GM21447 (cell line): ENCODE measurements around the gene PIK3CD.
A peak's percentile ranks its signal among the peaks of the same experiment; 100 is the strongest.
"Not testable (repeated sequence)": the region's sequence is repeated elsewhere in the genome, so short reads cannot be mapped to it uniquely, and the experiment has no call there.

Source experiments
- ATAC-seq: cut with Tn5 transposase; IDR thresholded peaks from one replicate; pipeline ENCODE4 v1.9.1; 2021; ENCODE audit not compliant: unreplicated experiment

PIK3CD gene

DNA sequence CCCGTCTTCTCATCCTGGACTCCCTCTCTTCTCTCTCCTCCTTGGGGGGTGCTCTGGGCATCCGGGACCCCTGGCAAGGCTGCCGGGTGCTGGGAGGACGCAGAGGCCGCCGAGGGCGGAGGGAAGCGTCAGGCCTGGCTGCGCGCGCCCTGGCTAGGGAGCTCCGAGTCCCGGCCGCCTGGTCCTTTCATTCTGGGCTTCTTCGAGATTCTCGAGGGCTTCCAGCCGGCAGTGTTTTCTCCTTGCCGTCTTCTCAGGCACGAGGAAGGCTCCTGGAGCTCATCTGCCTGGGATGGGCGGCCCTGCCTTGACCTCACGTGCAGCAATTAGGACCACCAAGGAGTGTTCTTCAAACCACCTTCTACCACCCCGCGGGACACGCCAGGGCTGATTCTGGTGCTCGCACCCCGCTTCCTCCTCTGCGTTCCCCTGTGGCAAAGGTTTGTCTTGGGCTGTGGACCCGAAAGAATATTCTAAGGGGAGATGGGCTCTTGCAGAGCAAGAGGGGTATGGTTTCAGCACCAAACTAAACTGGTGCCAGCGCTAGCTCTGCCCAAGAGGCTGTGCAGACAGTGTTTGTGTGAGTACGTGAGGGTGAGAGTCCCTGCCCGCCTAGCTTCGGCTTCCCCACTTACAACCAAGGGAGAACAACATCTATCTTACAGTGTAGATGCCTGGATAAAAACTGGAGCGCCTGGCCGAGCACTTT lies 36.5 kb downstream of the PIK3CD start:
- no peak for ATAC-seq

DNA sequence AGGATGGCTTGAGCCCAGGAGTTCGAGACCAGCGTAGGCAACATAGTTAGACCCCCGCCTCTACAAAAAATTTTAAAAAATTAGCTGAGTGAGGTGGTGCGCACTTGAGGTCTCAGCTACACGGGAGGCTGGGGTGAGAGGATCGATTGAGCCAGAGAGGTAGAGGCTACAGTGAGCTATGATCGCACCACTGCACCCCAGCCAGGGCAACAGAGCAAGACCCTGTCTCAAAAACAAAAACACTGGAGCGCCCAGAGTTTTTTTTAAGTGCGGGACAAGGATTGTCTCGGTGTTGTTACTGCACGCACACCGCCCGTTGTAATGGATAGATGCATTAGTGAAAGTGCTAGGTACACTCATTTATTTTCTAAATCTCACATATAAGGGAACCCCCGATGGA lies 37.1 kb downstream of the PIK3CD start:
- no peak for ATAC-seq

DNA sequence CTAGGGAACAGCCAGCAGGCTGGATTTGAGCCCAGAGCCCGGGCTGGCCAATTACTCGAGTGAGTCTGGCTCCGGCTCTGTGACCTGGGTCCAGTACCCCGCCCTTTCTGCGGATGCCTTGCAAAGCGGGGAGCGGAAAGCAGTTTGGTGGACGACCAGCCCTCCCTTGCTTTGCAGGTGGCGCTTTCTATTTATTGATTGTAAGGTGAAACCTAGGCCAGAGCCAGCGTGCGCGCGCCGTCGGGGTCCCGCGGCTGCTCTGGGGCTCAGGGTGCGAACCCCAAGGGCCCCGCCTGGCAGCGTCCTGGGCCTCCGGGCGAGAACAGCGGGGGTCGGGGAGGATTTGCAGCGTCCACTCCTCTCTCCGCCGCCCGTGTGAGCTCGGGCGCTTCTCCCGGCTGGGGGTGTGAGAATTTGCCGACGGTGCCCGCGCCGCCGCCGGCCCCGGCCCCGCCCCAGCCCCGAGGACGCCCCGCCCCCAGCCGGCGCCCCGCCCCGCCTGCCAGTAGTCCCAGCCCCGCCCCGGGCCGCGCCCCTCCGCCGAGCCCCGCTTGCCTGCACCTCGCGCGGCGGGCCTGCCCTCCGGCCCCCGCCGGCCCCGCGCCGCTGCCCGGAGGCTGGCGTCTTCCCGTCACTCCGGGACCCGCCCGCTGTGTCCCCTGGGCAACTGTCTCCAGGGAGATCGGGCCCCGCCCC lies 37.6 kb downstream of the PIK3CD start:
- peak; percentile 44 for ATAC-seq

DNA sequence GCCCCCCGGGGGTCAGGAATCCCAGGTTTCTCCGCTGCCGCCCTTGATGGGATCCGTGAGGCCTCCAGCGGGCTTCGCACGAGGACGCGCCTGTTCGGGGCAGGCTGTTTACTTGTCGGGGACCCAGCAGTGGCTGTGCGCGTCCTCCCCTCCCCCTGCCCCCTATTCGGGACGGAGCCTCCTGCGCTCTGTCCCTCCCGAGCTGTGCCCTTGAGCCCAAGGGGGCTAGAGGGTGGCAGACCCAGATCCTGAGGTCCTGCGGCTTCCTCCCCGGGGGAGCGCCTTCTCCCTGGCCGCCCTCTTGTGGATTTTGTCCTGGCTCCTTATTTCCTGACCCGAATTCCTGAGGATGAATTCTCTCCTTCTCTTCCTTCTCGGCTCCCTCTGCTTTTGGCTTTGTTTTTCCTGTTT lies 38.4 kb downstream of the PIK3CD start:
- no peak for ATAC-seq

DNA sequence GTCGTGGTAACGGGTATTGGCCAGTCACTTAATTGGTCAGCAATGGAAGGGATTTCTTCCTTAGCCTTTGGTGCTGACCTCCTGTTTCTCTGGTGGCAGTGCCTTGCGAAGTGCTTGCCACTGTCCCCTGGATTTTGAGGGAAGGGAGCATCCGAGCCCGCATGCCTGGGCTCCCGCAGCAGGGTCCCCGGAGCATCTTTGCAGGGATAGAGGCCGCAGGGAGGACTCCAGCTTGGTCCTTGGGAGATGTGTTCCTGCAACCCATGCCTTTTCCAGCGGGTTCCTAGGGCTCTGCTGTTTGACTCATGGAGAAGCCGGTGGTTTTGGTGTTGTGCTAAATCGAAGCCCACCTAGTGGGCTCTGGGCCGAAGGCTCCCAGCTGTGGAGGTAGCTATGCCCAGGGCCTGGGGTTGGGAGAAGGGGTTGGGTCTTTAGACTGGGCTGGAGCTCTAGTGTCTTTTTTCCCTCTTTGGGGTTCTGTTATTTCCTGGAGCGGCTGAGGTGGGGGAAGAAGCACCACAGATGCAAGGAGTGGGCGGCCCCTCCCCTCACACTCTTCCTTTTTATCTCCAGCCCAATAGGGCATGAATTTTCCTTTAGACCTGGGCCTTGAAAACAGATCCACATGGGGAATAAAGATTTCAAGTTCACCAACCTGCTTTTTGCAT lies 39.0 kb downstream of the PIK3CD start:
- no peak for ATAC-seq

DNA sequence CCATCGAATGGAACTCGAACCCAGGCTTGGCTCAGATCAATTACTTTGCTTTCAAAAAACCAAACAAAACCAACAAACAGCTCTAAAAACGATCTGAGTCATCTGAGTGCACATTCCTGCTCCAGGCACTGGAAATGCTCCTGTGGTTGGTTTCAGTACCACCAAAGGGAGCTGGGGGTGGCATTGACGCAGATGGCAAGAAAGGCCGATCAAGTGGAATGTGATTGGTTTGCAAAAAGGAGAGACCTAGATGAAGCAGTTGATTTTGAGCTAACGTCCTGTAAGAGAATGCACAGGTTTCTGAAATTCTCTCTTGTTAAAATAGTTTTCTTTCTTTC lies 39.5 kb downstream of the PIK3CD start:
- ATAC-seq: no peak

DNA sequence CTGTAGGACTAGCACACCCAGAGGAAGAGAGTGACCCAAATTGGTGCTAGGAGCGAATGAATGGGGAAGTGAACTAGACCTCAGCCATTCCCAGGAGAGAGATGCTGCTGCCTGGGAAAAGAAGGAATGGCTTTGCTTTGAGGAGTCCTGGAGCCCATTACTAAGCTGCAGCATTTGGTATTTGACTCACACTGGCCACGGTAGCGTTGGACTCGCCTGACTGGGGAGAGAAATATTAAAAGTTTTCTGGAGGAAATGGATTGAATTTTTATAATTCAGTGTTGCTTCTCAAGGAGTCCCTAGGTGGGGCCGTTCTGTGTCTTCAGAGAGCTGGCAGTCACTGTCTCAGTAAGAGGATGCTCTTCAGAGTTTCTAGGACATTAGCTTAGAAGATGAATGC lies 40.2 kb downstream of the PIK3CD start:
- no peak for ATAC-seq

DNA sequence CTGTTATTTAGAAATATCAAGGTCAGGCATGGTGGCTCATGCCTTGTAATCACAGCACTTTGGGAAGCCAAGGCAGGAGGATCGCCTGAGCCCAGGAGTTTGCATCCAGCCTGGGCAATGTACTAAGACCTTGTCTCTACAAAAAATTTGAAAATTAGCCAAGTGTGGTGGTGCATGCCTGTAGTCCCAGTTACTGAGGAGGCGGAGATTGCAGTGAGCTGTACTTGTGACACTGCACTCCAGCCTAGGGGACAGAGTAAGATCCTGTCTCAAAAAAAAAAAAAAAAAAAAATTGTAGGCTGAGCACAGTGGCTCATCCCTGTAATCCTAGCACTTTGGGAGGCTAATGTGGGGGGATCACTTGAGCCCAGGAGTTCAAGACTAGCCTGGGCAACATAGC lies 45.3 kb downstream of the PIK3CD start:
- ATAC-seq: no peak

DNA sequence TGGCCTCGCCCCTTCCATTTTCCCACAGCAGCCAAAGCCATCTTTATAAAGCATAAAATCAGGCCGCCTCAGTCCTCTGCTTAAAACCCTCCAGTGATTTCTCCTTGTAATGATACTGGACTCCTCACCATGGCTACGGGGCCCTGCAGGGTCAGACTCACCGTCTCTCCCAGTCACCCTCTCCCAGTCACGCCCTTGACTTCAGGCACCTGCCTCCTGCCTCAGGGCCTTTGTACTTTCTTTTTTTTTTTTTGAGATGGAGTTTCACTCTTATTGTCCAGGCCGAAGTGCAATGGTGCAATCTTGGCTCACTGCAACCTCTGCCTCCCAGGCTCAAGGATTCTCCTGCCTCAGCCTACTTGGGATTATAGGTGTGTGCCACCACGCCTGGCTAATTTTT lies 47.8 kb downstream of the PIK3CD start:
- ATAC-seq: no peak

DNA sequence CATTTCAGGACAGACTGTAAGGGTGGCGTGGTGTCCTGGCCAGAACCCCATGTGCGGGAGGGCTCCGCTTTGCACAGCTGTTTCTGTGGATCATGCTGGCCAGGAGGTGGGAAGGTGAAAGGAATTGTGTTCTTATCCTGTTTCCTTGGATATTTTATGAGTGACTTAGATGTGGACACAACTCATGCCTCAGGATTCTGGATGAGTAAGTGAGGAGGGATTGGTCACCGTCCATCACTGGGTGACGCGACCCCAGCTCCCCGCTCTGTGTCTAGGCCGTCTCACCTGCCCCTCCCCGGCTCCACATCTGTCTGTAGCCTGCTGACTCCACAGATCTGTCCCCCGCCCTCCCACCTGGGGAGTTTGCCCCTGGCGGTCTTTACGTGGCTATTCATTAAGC lies 48.8 kb downstream of the PIK3CD start:
- ATAC-seq: no peak

DNA sequence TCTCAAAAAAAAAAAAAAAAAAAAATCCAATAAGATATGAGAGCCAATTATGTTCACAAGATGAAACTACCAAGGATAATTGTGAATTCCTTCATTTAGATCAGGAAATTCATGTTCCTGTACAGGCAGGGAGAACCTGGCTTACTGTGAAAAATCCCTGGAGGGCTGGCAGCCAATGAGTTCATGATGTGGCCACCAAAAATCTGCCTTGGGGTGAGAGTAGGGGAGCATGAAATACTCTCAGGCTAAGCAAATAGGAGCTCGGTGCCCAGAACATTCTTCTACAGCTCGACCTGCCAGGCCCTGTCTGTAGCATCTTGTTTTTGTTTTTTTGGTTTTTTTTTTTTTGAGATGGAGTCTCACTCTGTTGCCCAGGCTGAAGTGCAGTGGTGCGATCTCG lies 50.1 kb downstream of the PIK3CD start:
- ATAC-seq: no peak

DNA sequence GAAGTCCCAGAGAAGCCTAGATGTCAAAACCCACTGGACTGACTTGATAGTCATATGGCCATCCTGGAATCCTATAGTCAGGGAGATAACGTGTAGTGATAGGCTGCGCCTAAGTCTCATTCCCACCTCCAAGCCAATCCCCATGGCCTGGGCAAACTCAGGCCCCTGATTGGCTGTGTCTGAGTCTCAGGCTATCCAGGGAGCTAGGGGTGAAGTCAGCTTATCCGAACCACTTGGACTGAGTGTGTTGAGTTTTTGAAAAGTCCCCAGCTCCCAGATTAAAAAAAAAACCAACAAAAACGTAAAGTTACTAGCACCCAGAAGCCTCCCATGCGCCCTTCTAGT lies 51.6 kb downstream of the PIK3CD start:
- no peak for ATAC-seq

DNA sequence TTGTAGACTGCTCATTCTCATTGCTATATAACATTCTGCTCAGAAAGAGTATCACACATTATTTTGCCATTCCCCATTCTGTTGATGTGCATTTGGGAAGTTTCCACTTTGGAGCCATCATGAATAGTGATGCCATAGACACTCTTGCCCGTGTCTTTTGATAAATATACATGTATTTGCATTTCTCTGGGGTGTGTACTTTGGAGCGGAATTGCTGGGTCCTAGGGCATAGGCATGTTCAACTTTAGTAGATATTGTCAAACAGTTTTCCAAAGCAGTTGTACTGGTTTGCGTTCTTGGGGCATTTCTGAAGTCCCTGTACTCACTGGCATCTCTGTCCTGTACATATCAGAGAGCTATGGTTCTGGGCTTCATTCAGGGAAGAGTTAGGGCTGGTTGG lies 52.1 kb downstream of the PIK3CD start:
- ATAC-seq: no peak

DNA sequence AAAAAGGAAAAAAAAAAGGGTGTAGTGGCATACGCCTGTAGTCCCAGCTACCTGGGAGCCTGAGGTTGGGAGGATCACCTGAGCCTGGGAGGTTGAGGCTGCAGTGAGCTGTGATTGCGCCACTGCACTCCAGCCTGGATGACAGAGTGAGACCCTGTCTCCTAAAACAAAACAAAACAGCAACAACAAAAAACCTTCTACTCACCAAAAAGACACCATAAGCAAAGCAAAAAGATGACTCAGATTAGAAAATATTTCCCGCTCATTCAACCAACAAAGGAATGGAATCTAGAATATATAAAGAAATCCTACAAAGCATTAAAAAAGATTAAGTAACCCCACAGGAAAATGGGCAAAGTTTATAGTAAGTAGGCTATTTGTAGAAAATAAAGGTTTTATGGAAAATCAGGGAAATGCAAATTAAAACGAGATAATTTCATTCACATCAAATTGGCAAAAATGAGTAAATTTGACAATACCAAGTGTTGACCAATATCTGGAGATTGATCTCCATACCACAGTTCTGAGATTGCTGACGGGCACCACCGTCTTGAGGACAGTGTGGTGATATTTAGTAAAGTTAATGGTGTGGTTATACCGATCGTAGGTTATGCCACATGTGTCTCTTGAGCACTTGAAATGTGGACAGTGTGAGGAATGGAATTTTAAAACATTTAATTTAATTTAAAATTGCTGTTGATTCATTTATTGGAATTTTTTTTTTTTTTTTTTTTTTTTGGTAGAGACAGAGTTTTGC lies 54.0 kb downstream of the PIK3CD start:
- no peak for ATAC-seq

DNA sequence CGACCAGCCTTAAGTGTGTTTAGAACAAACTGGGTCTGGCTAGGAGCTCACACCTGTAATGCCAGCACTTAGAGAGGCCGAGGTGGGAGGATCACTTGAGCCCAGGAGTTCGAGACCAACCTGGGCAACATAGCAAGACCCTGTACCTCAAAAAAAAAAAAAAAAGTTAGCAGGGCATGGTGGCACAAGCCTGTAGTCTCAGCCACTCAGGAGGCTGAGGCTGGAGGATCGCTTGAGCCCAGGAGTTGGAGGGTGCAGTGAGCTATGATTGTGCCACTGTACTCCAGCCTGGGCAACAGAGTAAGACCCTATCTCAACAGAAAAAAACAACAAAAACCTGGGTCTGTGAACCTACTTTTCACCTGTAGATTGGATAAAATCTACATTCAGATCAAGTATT lies 54.6 kb downstream of the PIK3CD start:
- ATAC-seq: no peak

DNA sequence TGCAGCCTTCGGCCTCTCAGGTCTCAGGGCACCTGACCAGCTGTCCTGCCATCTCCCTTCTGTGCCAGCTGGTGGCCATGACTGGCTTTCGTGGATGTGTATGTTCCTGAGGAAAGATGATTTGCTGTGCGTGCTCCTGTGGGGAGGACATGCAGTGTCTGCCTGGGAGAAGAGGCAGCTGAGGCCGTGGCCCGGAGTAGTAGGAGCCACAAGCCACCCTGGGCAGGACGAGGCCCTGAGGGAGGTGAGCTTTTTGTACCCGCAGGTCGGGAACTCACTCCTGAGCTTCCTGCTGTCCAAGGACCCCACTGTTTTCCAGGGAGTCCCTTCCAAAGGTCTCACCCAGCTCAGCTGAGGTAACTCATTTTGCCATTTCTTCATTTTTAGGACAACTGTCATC lies 58.5 kb downstream of the PIK3CD start:
- ATAC-seq: no peak

DNA sequence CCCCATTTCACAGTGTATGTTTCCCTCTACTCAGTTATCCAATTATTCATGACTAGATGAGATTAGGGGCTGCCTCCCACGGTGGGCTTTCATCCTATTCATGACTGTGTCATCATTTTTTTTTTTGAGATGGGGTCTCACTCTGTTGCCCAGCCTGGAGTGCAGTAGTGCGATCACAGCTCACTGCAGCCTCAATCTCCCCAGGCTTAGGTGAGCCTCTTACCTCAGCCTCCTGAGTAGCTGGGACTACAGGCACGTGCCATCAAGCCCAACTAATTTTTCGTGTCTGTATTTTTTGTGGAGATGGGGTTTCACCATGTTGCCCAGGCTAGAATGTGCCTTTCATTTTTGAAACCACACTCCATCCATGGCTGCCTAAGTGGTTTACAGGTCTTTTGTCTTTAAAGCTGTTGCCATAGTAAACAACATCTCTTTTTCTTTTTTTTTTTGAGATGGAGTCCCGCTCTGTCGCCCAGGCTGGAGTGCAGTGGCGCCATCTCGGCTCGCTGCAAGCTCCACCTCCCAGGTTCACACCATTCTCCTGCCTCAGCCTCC lies 60.0 kb downstream of the PIK3CD start:
- no peak for ATAC-seq

DNA sequence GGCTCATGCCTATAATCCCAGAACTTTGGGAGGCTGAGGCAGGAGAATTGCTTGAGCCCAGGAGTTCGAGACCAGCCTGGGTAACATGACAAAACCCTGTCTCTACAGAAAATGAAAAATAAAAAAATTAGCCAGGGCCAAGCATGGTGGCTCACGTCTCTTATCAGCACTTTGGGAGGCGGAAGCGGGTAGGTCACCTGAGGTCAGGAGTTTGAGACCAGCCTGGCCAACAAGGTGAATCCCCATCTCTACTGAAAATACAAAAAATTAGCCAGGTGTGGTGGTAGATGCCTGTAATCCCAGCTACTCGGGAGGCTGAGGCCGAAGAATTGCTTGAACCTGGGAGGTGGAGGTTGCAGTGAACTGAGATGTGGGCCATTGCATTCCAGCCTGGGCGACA lies 61.2 kb downstream of the PIK3CD start:
- ATAC-seq: not testable (repeated sequence)

DNA sequence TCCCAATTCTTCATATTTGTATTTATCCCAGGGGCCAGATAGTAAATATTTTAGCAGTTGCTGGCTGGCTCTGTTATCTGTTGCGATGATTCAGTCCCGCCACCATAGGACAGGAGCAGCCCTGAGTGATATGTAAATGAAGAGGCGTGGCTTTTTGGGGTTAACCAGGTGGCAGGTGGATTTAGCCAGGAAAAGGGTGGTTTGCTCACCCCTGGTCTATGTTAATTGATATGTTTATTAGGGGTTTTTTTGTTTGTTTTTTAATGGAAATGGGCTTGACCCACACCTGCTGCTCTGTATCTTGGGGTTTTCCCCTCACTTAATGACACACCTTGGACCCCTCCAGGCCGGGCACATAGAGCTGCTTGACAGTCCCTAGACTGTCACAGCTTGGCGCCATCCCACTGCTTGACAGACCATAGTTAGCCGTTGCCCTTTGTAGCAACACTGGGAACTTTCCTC lies 62.8 kb downstream of the PIK3CD start:
- ATAC-seq: no peak

DNA sequence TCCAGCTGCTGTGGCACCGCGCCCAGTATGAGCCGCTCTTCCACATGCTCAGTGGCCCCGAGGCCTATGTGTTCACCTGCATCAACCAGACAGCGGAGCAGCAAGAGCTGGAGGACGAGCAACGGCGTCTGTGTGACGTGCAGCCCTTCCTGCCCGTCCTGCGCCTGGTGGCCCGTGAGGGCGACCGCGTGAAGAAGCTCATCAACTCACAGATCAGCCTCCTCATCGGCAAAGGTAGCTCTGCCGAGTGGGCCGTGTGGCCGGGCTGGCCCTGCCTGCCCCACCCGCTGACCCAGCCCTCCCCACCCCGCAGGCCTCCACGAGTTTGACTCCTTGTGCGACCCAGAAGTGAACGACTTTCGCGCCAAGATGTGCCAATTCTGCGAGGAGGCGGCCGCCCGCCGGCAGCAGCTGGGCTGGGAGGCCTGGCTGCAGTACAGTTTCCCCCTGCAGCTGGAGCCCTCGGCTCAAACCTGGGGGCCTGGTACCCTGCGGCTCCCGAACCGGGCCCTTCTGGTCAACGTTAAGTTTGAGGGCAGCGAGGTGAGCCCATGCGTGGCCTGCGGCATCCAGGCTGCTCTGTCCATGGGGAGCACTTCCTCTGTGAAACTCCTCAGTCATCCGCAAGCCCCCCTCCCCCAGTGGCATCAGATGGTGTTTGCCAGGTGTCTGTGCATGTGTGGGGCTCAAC lies 64.2 kb downstream of the PIK3CD start:
- ATAC-seq: no peak
